WERI-Rb-1 (cell line): ENCODE results near the gene TP53I13.

Source experiments
- DNase-seq: peaks from one replicate; pipeline ENCODE4 v3.0.0-alpha.2; 2020
- H3K27ac ChIP-seq: fragments of 250-450 bp; sonication (Bioruptor Pico); 2 replicates; pipeline ENCODE4 v1.5.1; 2020; ENCODE audit warnings: mild to moderate bottlenecking, moderate library complexity
- H3K27me3 ChIP-seq: fragments of 250-450 bp; sonication (Bioruptor Pico); 2 replicates; pipeline ENCODE4 v1.5.1; 2021; ENCODE audit warnings: mild to moderate bottlenecking, low read depth, moderate library complexity; ENCODE audit not compliant: insufficient read depth, severe bottlenecking
- H3K36me3 ChIP-seq: fragments of 250-450 bp; sonication (Bioruptor Pico); 2 replicates; pipeline ENCODE4 v1.5.1; 2020; ENCODE audit warnings: mild to moderate bottlenecking, moderate library complexity
- H3K4me3 ChIP-seq: 2 replicates; pipeline ENCODE4 v1.5.1; 2011; ENCODE audit warnings: low read depth, mild to moderate bottlenecking, control low read depth, low read length
- H3K9me3 ChIP-seq: fragments of 250-450 bp; sonication (Bioruptor Pico); 2 replicates; pipeline ENCODE4 v1.5.1; 2021; ENCODE audit warnings: mild to moderate bottlenecking, moderate library complexity; ENCODE audit not compliant: severe bottlenecking
- TF ChIP-seq, protein P1 (sequence below): IDR thresholded peaks from 2 replicates; pipeline ENCODE4 v1.5.1; 2011; ENCODE audit warnings: low read depth, mild to moderate bottlenecking, control low read depth, inconsistent platforms, low read length

The TP53I13 gene

DNA sequence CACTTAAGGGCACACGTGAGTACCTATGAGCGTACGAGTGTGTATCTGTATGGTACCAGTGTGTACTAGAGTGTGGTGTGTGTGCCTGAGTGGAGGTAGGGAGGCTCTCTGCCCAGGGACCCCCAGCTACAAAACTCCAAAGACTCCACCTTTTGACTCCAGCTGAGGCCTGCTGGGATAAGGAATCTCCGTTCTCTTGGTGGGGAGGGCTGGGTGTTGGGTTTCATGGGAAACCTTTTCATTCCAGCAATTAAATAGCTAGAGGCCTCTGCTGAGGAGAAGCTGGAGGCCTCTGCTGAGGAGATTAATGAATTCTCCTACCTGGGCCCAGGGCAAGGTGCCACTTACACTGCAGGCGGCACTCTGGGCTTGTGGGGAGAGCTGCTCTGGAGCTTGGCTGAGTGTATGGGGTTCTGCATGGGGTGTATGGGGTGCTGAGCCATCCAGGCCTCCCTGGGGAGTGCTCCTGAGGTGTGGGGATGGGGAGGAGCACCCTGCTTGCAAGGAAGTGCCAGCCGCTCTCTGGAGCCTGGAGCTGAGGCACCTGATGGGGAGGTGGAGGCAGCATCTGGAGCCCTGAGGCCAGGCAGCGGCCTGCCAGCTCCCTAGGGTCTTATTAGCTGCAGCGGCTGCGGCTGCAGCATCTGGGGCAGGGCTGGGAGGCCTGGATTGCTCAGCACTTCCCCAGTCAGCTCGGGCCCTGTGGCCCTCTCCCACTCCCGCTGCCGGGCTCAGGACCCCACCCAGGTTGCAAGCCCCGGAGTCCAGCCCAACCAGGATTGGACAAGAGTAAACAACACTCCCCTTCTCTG is 29.1 kb downstream of the TP53I13 start:
- Histone ChIP-seq H3K36me3 (no peaks in the 10 kb centered on the region; the same call in 1 of the 2 replicates), H3K27ac (no peak overlapping the region), H3K4me3 (no peak overlapping the region), H3K9me3 (no peaks in the 10 kb centered on the region), H3K27me3 (no peaks in the 10 kb centered on the region)
- DNase-seq = no peak
- TF ChIP-seq, protein P1, sequence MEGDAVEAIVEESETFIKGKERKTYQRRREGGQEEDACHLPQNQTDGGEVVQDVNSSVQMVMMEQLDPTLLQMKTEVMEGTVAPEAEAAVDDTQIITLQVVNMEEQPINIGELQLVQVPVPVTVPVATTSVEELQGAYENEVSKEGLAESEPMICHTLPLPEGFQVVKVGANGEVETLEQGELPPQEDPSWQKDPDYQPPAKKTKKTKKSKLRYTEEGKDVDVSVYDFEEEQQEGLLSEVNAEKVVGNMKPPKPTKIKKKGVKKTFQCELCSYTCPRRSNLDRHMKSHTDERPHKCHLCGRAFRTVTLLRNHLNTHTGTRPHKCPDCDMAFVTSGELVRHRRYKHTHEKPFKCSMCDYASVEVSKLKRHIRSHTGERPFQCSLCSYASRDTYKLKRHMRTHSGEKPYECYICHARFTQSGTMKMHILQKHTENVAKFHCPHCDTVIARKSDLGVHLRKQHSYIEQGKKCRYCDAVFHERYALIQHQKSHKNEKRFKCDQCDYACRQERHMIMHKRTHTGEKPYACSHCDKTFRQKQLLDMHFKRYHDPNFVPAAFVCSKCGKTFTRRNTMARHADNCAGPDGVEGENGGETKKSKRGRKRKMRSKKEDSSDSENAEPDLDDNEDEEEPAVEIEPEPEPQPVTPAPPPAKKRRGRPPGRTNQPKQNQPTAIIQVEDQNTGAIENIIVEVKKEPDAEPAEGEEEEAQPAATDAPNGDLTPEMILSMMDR = no peak

DNA sequence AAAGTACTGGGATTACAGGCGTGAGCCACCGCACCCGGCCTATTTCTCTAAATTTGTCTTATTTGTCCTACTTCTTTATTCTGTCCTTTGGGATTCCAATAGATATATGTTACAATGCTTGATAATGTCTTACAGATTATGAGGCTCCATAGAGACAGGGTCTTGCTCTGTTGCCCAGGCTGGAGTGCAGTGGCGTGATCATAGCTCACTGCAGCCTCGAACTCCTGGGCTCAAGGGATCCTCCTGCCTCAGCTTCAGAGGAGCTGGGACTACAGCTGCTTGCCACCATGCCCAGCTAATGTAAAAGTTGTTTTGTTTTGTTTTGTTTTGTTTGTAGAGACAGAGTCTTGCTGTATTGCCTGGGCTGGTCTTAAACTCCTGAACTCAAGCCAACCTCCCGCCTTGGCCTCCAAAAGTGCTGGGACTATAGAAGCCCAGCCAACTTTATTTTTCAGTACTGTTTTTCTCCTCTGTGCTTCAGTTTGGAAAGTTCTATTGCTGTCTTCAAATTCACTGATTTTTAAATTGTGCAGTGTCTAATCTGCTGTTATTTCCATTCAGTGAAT is 34.7 kb downstream of the TP53I13 start:
- no peak for DNase-seq
- H3K36me3 ChIP-seq = no peaks in the 10 kb centered on the region; the same call in 1 of the 2 replicates
- H3K27me3 ChIP-seq = no peaks in the 10 kb centered on the region
- TF ChIP-seq, protein P1 = no peak
- no peaks in the 10 kb centered on the region for H3K9me3 ChIP-seq
- no peak overlapping the region for H3K4me3 ChIP-seq
- no peak overlapping the region for H3K27ac ChIP-seq

DNA sequence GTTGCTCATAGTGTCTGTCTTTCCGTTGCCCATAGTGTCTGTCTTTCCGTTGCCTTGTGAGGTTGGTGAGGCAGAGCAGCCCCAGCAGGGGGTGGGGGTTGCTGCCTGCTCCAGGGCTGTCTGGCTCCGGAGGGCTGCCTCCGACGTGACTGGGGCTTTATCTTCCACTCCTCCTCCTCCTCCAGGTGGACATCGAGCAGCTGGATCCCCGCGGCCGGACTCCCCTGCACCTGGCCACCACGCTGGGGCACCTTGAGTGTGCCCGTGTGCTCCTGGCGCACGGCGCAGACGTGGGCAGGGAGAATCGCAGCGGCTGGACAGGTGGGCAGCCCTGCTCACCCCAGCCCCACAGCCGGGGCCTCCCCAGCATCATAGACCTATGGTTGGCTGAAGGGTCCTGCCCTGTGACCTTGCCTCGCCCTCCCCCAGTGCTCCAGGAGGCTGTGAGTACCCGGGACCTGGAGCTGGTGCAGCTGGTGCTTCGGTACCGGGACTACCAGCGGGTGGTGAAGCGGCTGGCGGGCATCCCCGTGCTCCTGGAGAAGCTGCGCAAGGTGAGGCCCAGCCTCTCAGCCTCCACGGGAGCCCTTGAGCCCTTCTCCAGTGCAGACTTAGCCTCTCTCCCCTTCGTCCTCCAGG is 39.2 kb downstream of the TP53I13 start:
- TF ChIP-seq, protein P1 = no peak
- DNase-seq = no peak
- no peak overlapping the region for H3K27ac ChIP-seq
- no peaks in the 10 kb centered on the region for H3K9me3 ChIP-seq
- no peak overlapping the region for H3K4me3 ChIP-seq
- H3K36me3 ChIP-seq = peaks cover 22% of the 10 kb centered on the region
- H3K27me3 ChIP-seq = no peaks in the 10 kb centered on the region

DNA sequence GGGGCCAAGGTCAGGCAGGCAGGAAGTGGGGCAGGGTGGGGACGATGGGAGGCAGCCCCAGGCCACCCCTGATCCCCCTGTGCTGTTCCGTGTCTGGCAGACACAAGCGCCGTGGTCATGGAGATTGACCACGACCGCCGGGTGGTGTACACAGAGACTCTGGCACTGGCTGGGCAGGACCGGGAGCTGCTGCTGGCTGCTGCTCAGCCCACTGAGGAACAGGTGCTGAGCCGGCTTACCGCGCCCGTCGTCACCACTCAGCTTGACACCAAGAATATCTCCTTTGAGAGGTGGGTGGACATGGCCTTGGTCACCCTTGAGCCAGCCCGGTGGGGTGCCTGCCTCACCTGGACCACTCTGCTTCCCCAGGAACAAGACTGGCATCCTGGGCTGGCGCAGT is 40.5 kb downstream of the TP53I13 start:
- Histone ChIP-seq H3K36me3 (peaks cover 24% of the 10 kb centered on the region), H3K4me3 (no peak overlapping the region), H3K9me3 (no peaks in the 10 kb centered on the region), H3K27me3 (no peaks in the 10 kb centered on the region), H3K27ac (no peak overlapping the region)
- TF ChIP-seq, protein P1 = no peak
- DNase-seq = no peak

DNA sequence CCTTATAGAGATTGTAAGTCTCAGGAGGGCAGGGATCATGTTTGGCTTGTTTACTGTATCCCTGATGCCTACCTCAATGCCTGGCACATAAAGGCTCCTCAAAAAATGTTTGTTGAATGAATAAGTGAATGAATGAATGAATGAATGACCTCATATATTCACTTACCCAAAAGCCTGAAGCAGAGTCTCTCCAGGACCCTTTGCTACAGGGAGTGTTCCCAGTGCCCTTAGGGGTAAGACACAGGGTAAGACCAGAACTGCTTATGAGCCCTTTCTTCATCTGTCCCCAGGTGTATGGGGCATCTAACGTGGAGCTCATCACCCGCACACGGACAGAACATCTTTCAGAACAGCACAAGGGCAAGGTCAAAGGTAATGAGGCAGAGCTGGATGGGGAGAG is 41.9 kb downstream of the TP53I13 start:
- no peaks in the 10 kb centered on the region for H3K9me3 ChIP-seq
- H3K27me3 ChIP-seq = no peaks in the 10 kb centered on the region
- no peak overlapping the region for H3K27ac ChIP-seq
- peaks cover 24% of the 10 kb centered on the region for H3K36me3 ChIP-seq
- DNase-seq = no peak
- TF ChIP-seq, protein P1 = no peak
- no peak overlapping the region for H3K4me3 ChIP-seq
